H9 (cell line): Measurements from ENCODE around the gene BBS2. TPM values are rescaled to one million over a fixed set of nuclear protein-coding genes. Genes with fewer than 3 reads are reported as not detected.

Experiments
- DNase-seq: peaks from one replicate; pipeline ENCODE4 v3.0.0-alpha.2; 2017
- H2AFZ ChIP-seq: one replicate; pipeline ENCODE4 v1.6.1; 2013; ENCODE audit warnings: mild to moderate bottlenecking, low read length, control low read depth, moderate library complexity
- H2AK5ac ChIP-seq: 2 replicates; pipeline ENCODE4 v1.6.1; 2013; ENCODE audit warnings: low read length, control low read depth, mixed read lengths; ENCODE audit not compliant: insufficient read length
- H2BK120ac ChIP-seq: one replicate; pipeline ENCODE4 v1.6.1; 2013; ENCODE audit warnings: low read depth, mild to moderate bottlenecking, low read length, control low read depth, inconsistent platforms; ENCODE audit not compliant: poor library complexity, severe bottlenecking
- H2BK12ac ChIP-seq: 2 replicates; pipeline ENCODE4 v1.6.1; 2013; ENCODE audit warnings: low read length, control low read depth, mixed read lengths, low read depth; ENCODE audit not compliant: insufficient read length
- H2BK15ac ChIP-seq: 2 replicates; pipeline ENCODE4 v1.6.1; 2013; ENCODE audit warnings: low read depth, low read length, control low read depth
- H2BK20ac ChIP-seq: one replicate; pipeline ENCODE4 v1.6.1; 2013; ENCODE audit warnings: low read depth, mild to moderate bottlenecking, low read length, control low read depth, inconsistent platforms; ENCODE audit not compliant: poor library complexity, severe bottlenecking
- H2BK5ac ChIP-seq: 2 replicates; pipeline ENCODE4 v1.6.1; 2013; ENCODE audit warnings: low read length, control low read depth, mixed read lengths; ENCODE audit not compliant: insufficient read length
- H3K14ac ChIP-seq: 2 replicates; pipeline ENCODE4 v1.6.1; 2013; ENCODE audit warnings: low read length, control low read depth; ENCODE audit not compliant: insufficient read depth
- H3K18ac ChIP-seq: 2 replicates; pipeline ENCODE4 v1.6.1; 2013; ENCODE audit warnings: low read depth, mild to moderate bottlenecking, mixed read lengths, low read length, control low read depth; ENCODE audit not compliant: insufficient read length
- H3K23ac ChIP-seq: 2 replicates; pipeline ENCODE4 v1.6.1; 2013; ENCODE audit warnings: low read length, control low read depth, mixed read lengths, low read depth; ENCODE audit not compliant: insufficient read length
- H3K23me2 ChIP-seq: 2 replicates; pipeline ENCODE4 v1.6.1; 2013; ENCODE audit warnings: low read depth, mild to moderate bottlenecking, mixed read lengths, low read length, control low read depth; ENCODE audit not compliant: insufficient read length, poor library complexity, severe bottlenecking
- H3K27ac ChIP-seq: 2 replicates; pipeline ENCODE4 v1.5.1; 2013; ENCODE audit warnings: low read length, control low read depth, mixed read lengths, low read depth; ENCODE audit not compliant: insufficient read length
- H3K27me3 ChIP-seq: 2 replicates; pipeline ENCODE4 v1.6.1; 2013; ENCODE audit warnings: low read length, control low read depth, inconsistent platforms; ENCODE audit not compliant: insufficient read depth
- H3K4ac ChIP-seq: 2 replicates; pipeline ENCODE4 v1.6.1; 2013; ENCODE audit warnings: low read depth, mild to moderate bottlenecking, control low read depth, inconsistent platforms, low read length, moderate library complexity
- H3K4me1 ChIP-seq: 2 replicates; pipeline ENCODE4 v1.6.1; 2013; ENCODE audit warnings: low read length, control low read depth, inconsistent platforms; ENCODE audit not compliant: insufficient read depth
- H3K4me2 ChIP-seq: 2 replicates; pipeline ENCODE4 v1.6.1; 2013; ENCODE audit warnings: low read length, control low read depth, mixed read lengths; ENCODE audit not compliant: insufficient read length, insufficient read depth
- H3K56ac ChIP-seq: 2 replicates; pipeline ENCODE4 v1.6.1; 2013; ENCODE audit warnings: low read depth, mild to moderate bottlenecking, mixed read lengths, low read length, control low read depth; ENCODE audit not compliant: insufficient read length
- H3K79me1 ChIP-seq: 2 replicates; pipeline ENCODE4 v1.6.1; 2013; ENCODE audit warnings: low read depth, mild to moderate bottlenecking, moderate library complexity, low read length, control low read depth, inconsistent platforms; ENCODE audit not compliant: insufficient read depth, poor library complexity, severe bottlenecking
- H3K79me2 ChIP-seq: 2 replicates; pipeline ENCODE4 v1.6.1; 2013; ENCODE audit warnings: low read length, control low read depth, inconsistent platforms; ENCODE audit not compliant: insufficient read depth
- H3K9ac ChIP-seq: 2 replicates; pipeline ENCODE4 v1.6.1; 2013; ENCODE audit warnings: low read length, control low read depth, mixed read lengths; ENCODE audit not compliant: insufficient read length; ENCODE audit errors: extremely low read depth
- H3K9me3 ChIP-seq: one replicate; pipeline ENCODE4 v1.6.1; 2013; ENCODE audit warnings: low read depth, low read length, inconsistent platforms; ENCODE audit not compliant: control insufficient read depth
- H3T11ph ChIP-seq: one replicate; pipeline ENCODE4 v1.6.1; 2013; ENCODE audit warnings: mild to moderate bottlenecking, low read length, control low read depth, inconsistent platforms
- H4K20me1 ChIP-seq: one replicate; pipeline ENCODE4 v1.6.1; 2013; ENCODE audit not compliant: control insufficient read depth, insufficient read length, insufficient read depth
- H4K5ac ChIP-seq: 2 replicates; pipeline ENCODE4 v1.6.1; 2013; ENCODE audit warnings: low read depth, mild to moderate bottlenecking, mixed read lengths, low read length, control low read depth; ENCODE audit not compliant: insufficient read length
- H4K8ac ChIP-seq: replicated peaks from 2 replicates; pipeline ENCODE4 v1.6.1; 2013; ENCODE audit warnings: low read length, control low read depth, mixed read lengths, low read depth; ENCODE audit not compliant: insufficient read length
- H4K91ac ChIP-seq: 2 replicates; pipeline ENCODE4 v1.6.1; 2013; ENCODE audit warnings: low read depth, mild to moderate bottlenecking, moderate library complexity, mixed read lengths, low read length, control low read depth; ENCODE audit not compliant: insufficient read length
- H3K27ac Mint-ChIP-seq, 3 experiments: 2 replicates in 2 of 3; 3 replicates in 1 of 3; pipeline ENCODE4 v1.8.0; 2020 to 2021; ENCODE audit warnings: mixed read lengths in 3 of 3, mild to moderate bottlenecking in 1 of 3, moderate library complexity in 1 of 3
- H3K27me3 Mint-ChIP-seq: 2 replicates; pipeline ENCODE4 v1.8.0; 2021; ENCODE audit warnings: low read depth, mild to moderate bottlenecking, moderate library complexity, mixed read lengths
- H3K36me3 Mint-ChIP-seq, 3 experiments: 2 replicates in 2 of 3; 3 replicates in 1 of 3; pipeline ENCODE4 v1.8.0; 2020 to 2021; ENCODE audit warnings: low read depth in 3 of 3, mixed read lengths in 3 of 3; ENCODE audit not compliant: insufficient read depth in 1 of 3
- H3K4me1 Mint-ChIP-seq, 2 experiments: 2 replicates each; pipeline ENCODE4 v1.8.0; 2020; ENCODE audit warnings: mixed read lengths in 2 of 2
- H3K4me3 Mint-ChIP-seq, 2 experiments: 2 replicates in 1 of 2; 3 replicates in 1 of 2; pipeline ENCODE4 v1.8.0; 2020 to 2021; ENCODE audit warnings: mild to moderate bottlenecking in 2 of 2, mixed read lengths in 2 of 2, moderate library complexity in 1 of 2
- H3K9me3 Mint-ChIP-seq, 2 experiments: 2 replicates in 1 of 2; 3 replicates in 1 of 2; pipeline ENCODE4 v1.8.0; 2020; ENCODE audit warnings: mild to moderate bottlenecking in 2 of 2, mixed read lengths in 2 of 2, moderate library complexity in 1 of 2
- CTCF ChIP-seq: fragments of 200-600 bp; sonication (generic); conservative IDR thresholded peaks from 3 replicates; pipeline ENCODE4 v1.8.0; 2021; ENCODE audit warnings: antibody characterized with exemption, mild to moderate bottlenecking
- WGBS: extraction: QIAGEN DNeasy Blood & Tissue Kit; methylation state at CpG from one replicate; pipeline ENCODE4 v1.1.7; 2013; ENCODE audit warnings: missing lambda C conversion rate, low lambda C conversion rate, mixed read lengths; ENCODE audit not compliant: insufficient read length; ENCODE audit errors: extremely low coverage; 5-methylcytosine and 5-hydroxymethylcytosine counted together
- total RNA-seq: library from RNA; stranded (reverse); gene quantifications from 2 replicates; pipeline ENCODE4 v1.2.1, GENCODE V29; 2021

Gene BBS2
- total RNA-seq, 1 experiment from 2014 or later, result 13.1 TPM

GRCh38 chr16:56457927-56458470 is 61.8 kb downstream of the BBS2 start:
- Histone ChIP-seq H4K20me1 (no peaks in the 10 kb centered on the region), H3K79me1 (no peaks in the 10 kb centered on the region), H2BK5ac (no peak overlapping the region), H4K91ac (no peak overlapping the region), H3K9me3 (no peaks in the 10 kb centered on the region), H3K4ac (no peak overlapping the region), H3T11ph (no peak overlapping the region), H3K79me2 (no peaks in the 10 kb centered on the region), H3K23ac (no peak overlapping the region), H2BK12ac (no peak overlapping the region), H3K23me2 (no peaks in the 10 kb centered on the region), H3K56ac (no peak overlapping the region), H2BK20ac (no peak overlapping the region), H3K27me3 (no peaks in the 10 kb centered on the region), H2BK15ac (no peak overlapping the region), H3K18ac (no peak overlapping the region), H3K4me2 (no peak overlapping the region), H2AK5ac (no peak overlapping the region), H4K8ac (no peak overlapping the region), H3K4me1 (no peaks in the 10 kb centered on the region), H2BK120ac (no peak overlapping the region), H2AFZ (no peak overlapping the region), H4K5ac (no peak overlapping the region), H3K27ac (no peak overlapping the region), H3K9ac (no peak overlapping the region), H3K14ac (no peak overlapping the region)
- DNase-seq, result no peak
- no peaks in the 10 kb centered on the region for H3K4me1 Mint-ChIP-seq
- TF ChIP-seq CTCF, result no peak
- no peaks in the 10 kb centered on the region for H3K27me3 Mint-ChIP-seq
- H3K4me3 Mint-ChIP-seq, result no peak overlapping the region
- no peak overlapping the region; a peak in 1 of 7 replicates for H3K27ac Mint-ChIP-seq
- H3K36me3 Mint-ChIP-seq, result peaks cover 33 to 81% (median 77%) of the 10 kb centered on the region in 3 experiments
- H3K9me3 Mint-ChIP-seq, result no peaks in the 10 kb centered on the region
- no CpG with 5 or more reads among the region's 6 CpGs for WGBS
